Right ventricle myocardium inferior (tissue), 1 donor: ENCODE data around the gene ATR. TPM values are rescaled to one million over a fixed set of nuclear protein-coding genes. Genes with fewer than 3 reads are reported as not detected.
"Not testable (repeated sequence)": the region's sequence is repeated elsewhere in the genome, so short reads cannot be mapped to it uniquely, and the experiment has no call there.

Experiments
- ATAC-seq: fragments of 200-7000 bp; cut with Tn5 transposase; one replicate; pipeline ENCODE4 v1.9.1; 2020; ENCODE audit warnings: mild to moderate bottlenecking, moderate library complexity
- DNase-seq: peaks from one replicate; pipeline ENCODE4 v3.0.0; 2021; ENCODE audit errors: missing footprints
- intact Hi-C: fragments of 100-400 bp; cut with DNase I; formaldehyde crosslinking; loops from one replicate; pipeline ENCODE4 v1.11.0; 2022
- total RNA-seq: library from RNA; stranded (reverse); fragmentation: NEBNext Ultra II Directional; extraction: Animal tissue kit (Norgen Biotek cat#: 25700); gene quantifications from one replicate; pipeline ENCODE4 v1.2.1, GENCODE V29; 2021
- donor health status: DM: no; HTN: yes; CAD: no; lungs with severe emphysema.

ATR gene
- total RNA-seq, 1 donor from 2014 or later, result 8.5 TPM

GRCh38 chr3:142552579-142552978, 26.0 kb downstream of the ATR start:
- DNase-seq, ATAC-seq, intact Hi-C loops: not testable (repeated sequence)

- ATAC-seq, result no peak
- DNase-seq, result no peak
- intact Hi-C loops, result no loop called here
These were observed 28.5 kb downstream of the ATR start for GRCh38 chr3:142549986-142550385.

GRCh38 chr3:142543307-142543706, 35.2 kb downstream of the ATR start:
- ATAC-seq (no peak), DNase-seq (no peak)
- intact Hi-C loops, result no loop called here

- intact Hi-C loops, result no loop called here
- ATAC-seq (no peak), DNase-seq (no peak)
These were observed 36.5 kb downstream of the ATR start for GRCh38 chr3:142542054-142542453.

GRCh38 chr3:142536519-142536918, 42.0 kb downstream of the ATR start:
- no peak for DNase-seq
- no peak for ATAC-seq
- intact Hi-C loops, result no loop called here

- intact Hi-C loops, result no loop called here
- DNase-seq (no peak), ATAC-seq (no peak)
These were observed 44.0 kb downstream of the ATR start for GRCh38 chr3:142534543-142534942.

GRCh38 chr3:142530296-142530695, 48.2 kb downstream of the ATR start:
- DNase-seq (no peak), ATAC-seq (no peak)
- intact Hi-C loops, result no loop called here

- intact Hi-C loops, result no loop called here
- no peak for DNase-seq
These were observed 54.5 kb downstream of the ATR start for GRCh38 chr3:142523921-142524566.

GRCh38 chr3:142509079-142509478, 69.5 kb downstream of the ATR start:
- intact Hi-C loops, result no loop called here
- ATAC-seq (no peak), DNase-seq (no peak)

More at GRCh38 chr3:142523921-142524566, 54.5 kb downstream of the ATR start:
- ATAC-seq, result no peak

- DNase-seq (no peak), ATAC-seq (no peak)
- intact Hi-C loops, result no loop called here
These were observed 71.3 kb downstream of the ATR start for GRCh38 chr3:142507241-142507640.

- intact Hi-C loops, result no loop called here
- DNase-seq, result no peak
- ATAC-seq, result no peak
These were observed 76.1 kb downstream of the ATR start for GRCh38 chr3:142502187-142502985.

- DNase-seq (no peak), ATAC-seq (no peak)
- intact Hi-C loops, result no loop called here
These were observed 77.3 kb downstream of the ATR start for GRCh38 chr3:142501004-142501926.

GRCh38 chr3:142500211-142500610, 78.3 kb downstream of the ATR start:
- no peak for ATAC-seq
- no peak for DNase-seq
- intact Hi-C loops, result no loop called here

- intact Hi-C loops, result no loop called here
- ATAC-seq (no peak), DNase-seq (no peak)
These were observed 79.9 kb downstream of the ATR start for GRCh38 chr3:142498397-142499180.

GRCh38 chr3:142497729-142498128, 80.8 kb downstream of the ATR start:
- ATAC-seq, result no peak
- intact Hi-C loops, result no loop called here
- DNase-seq, result no peak

- no peak for DNase-seq
- ATAC-seq, result no peak
- intact Hi-C loops, result no loop called here
These were observed 83.4 kb downstream of the ATR start for GRCh38 chr3:142495103-142495502.

- intact Hi-C loops, result no loop called here
- no peak for DNase-seq
- ATAC-seq, result no peak
These were observed 86.3 kb downstream of the ATR start for GRCh38 chr3:142492184-142492583.

GRCh38 chr3:142489572-142490323, 88.8 kb downstream of the ATR start:
- no peak for DNase-seq
- no peak for ATAC-seq
- intact Hi-C loops, result no loop called here
